Measurements from ENCODE around the gene SASH1.

Gene SASH1

GRCh38 chr6:148494226-148494625 is 151.6 kb downstream of the SASH1 start:
- TF ChIP-seq TAF1 (IDR thresholded peaks at IDR 0.05; ENCODE audit: borderline replicate concordance, low read depth, low read length): no peak
- TF ChIP-seq POLR2A (IDR thresholded peaks at IDR 0.05; ENCODE audit: low read depth, low read length): no peak
- TF ChIP-seq POLR2AphosphoS5 (IDR thresholded peaks at IDR 0.05; ENCODE audit: low read depth, low read length): no peak
- FAIRE-seq: no peak
- no peak for DNase-seq (ENCODE audit: insufficient read length)

GRCh38 chr6:148495029-148495428 is 152.4 kb downstream of the SASH1 start:
- FAIRE-seq (no peak), DNase-seq (ENCODE audit: insufficient read length) (no peak)
- no peak for TF ChIP-seq TAF1 (IDR thresholded peaks at IDR 0.05; ENCODE audit: borderline replicate concordance, low read depth, low read length)
- no peak for TF ChIP-seq POLR2AphosphoS5 (IDR thresholded peaks at IDR 0.05; ENCODE audit: low read depth, low read length)
- no peak for TF ChIP-seq POLR2A (IDR thresholded peaks at IDR 0.05; ENCODE audit: low read depth, low read length)

GRCh38 chr6:148497257-148497656 is 154.6 kb downstream of the SASH1 start:
- no peak for TF ChIP-seq POLR2AphosphoS5 (IDR thresholded peaks at IDR 0.05; ENCODE audit: low read depth, low read length)
- TF ChIP-seq TAF1 (IDR thresholded peaks at IDR 0.05; ENCODE audit: borderline replicate concordance, low read depth, low read length): no peak
- TF ChIP-seq POLR2A (IDR thresholded peaks at IDR 0.05; ENCODE audit: low read depth, low read length): no peak
- no peak for FAIRE-seq
- DNase-seq (ENCODE audit: insufficient read length): no peak

GRCh38 chr6:148497717-148498116 is 155.1 kb downstream of the SASH1 start:
- TF ChIP-seq POLR2A (IDR thresholded peaks at IDR 0.05; ENCODE audit: low read depth, low read length) (no peak), TAF1 (IDR thresholded peaks at IDR 0.05; ENCODE audit: borderline replicate concordance, low read depth, low read length) (no peak), POLR2AphosphoS5 (IDR thresholded peaks at IDR 0.05; ENCODE audit: low read depth, low read length) (no peak)
- FAIRE-seq: no peak
- DNase-seq (ENCODE audit: insufficient read length): no peak

DNA sequence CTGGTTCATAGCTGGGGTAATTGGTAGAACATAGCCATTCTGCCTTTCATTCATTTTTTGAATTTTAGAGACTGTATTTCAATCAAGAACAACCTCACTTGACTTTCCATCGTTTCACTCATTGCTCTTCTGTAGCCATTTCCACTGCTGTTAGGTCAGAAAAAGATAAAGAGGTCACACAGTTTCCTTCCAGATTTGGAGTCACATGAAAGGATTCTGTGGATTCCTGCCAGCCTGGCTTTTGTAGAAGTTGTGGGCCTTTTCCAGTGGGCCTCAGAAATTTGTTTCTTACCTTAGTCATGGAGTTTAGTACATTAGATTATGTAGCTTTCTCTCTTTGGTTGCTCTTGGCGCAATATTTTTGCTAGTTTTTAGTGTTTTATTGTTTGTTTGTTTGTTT is 157.8 kb downstream of the SASH1 start:
- no peak for FAIRE-seq
- DNase-seq (ENCODE audit: insufficient read length): no peak
- no peak for TF ChIP-seq TAF1 (IDR thresholded peaks at IDR 0.05; ENCODE audit: borderline replicate concordance, low read depth, low read length)
- no peak for TF ChIP-seq POLR2A (IDR thresholded peaks at IDR 0.05; ENCODE audit: low read depth, low read length)
- TF ChIP-seq POLR2AphosphoS5 (IDR thresholded peaks at IDR 0.05; ENCODE audit: low read depth, low read length): no peak

- no peak for FAIRE-seq
- no peak for DNase-seq (ENCODE audit: insufficient read length)
These were observed 158.5 kb downstream of the SASH1 start for GRCh38 chr6:148501178-148501590.

DNA sequence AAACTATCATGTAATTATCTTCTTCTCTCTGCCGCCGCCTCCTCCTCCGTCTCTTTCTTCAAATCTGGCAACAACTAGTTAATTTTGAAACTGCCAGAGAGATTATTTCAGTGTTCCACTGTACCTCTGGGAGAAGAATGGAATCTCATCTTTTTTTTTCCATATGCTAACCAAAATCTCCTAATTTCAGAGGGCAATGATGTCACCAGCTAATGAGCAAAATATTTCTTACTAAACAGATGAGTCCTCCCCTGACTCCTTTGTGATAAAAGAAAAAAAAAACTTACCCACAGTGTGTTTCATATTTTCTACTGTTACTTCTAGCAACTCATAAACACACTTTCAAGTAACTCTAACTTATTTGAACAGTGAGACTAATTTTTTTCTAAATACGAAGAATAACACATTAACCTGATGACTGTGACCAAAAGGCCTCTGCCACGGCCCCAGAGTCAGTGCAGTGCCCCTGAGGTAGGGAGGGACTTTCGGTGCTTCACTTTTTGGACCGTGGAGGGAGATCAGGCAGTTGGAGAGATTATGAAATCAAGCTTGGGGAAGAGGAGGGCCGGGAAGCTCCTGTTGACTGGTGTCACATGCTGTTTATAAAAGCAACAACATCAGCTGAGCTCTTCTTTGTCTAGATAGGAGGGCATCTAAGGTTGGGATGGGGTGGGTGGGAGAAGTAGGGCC is 159.6 kb downstream of the SASH1 start:
- FAIRE-seq (no peak), DNase-seq (ENCODE audit: insufficient read length) (no peak)
- no peak for TF ChIP-seq TAF1 (IDR thresholded peaks at IDR 0.05; ENCODE audit: borderline replicate concordance, low read depth, low read length)
- no peak for TF ChIP-seq POLR2AphosphoS5 (IDR thresholded peaks at IDR 0.05; ENCODE audit: low read depth, low read length)
- no peak for TF ChIP-seq POLR2A (IDR thresholded peaks at IDR 0.05; ENCODE audit: low read depth, low read length)

More at GRCh38 chr6:148501178-148501590, 158.5 kb downstream of the SASH1 start:
- TF ChIP-seq POLR2AphosphoS5 (IDR thresholded peaks at IDR 0.05; ENCODE audit: low read depth, low read length): no peak
- TF ChIP-seq TAF1 (IDR thresholded peaks at IDR 0.05; ENCODE audit: borderline replicate concordance, low read depth, low read length): no peak
- no peak for TF ChIP-seq POLR2A (IDR thresholded peaks at IDR 0.05; ENCODE audit: low read depth, low read length)

GRCh38 chr6:148502773-148503135 is 160.1 kb downstream of the SASH1 start:
- FAIRE-seq: no peak
- no peak for TF ChIP-seq TAF1 (IDR thresholded peaks at IDR 0.05; ENCODE audit: borderline replicate concordance, low read depth, low read length)
- no peak for TF ChIP-seq POLR2AphosphoS5 (IDR thresholded peaks at IDR 0.05; ENCODE audit: low read depth, low read length)
- no peak for TF ChIP-seq POLR2A (IDR thresholded peaks at IDR 0.05; ENCODE audit: low read depth, low read length)
- no peak for DNase-seq (ENCODE audit: insufficient read length)

DNA sequence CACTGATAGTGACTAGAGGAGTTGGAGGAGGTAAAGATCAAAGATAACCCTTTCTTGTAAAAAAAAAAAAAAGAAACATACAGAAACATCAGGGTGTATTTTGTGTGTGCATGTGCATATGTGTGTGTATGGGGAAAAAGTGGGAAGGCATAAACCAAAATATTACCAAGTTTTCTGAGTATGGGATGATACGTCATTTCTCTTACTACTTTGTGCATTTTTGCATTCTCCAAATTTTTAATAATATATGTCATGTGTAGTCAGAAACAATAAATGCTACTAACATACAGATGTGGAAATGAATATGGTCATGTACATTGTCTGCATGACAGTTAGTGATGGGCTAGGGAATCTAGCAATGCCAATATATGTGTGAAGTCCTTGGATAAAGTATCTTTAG is 161.1 kb downstream of the SASH1 start:
- DNase-seq (ENCODE audit: insufficient read length) (no peak), FAIRE-seq (no peak)
- no peak for TF ChIP-seq POLR2A (IDR thresholded peaks at IDR 0.05; ENCODE audit: low read depth, low read length)
- TF ChIP-seq TAF1 (IDR thresholded peaks at IDR 0.05; ENCODE audit: borderline replicate concordance, low read depth, low read length): no peak
- TF ChIP-seq POLR2AphosphoS5 (IDR thresholded peaks at IDR 0.05; ENCODE audit: low read depth, low read length): no peak

GRCh38 chr6:148507774-148508173 is 165.1 kb downstream of the SASH1 start:
- no peak for FAIRE-seq
- TF ChIP-seq TAF1 (IDR thresholded peaks at IDR 0.05; ENCODE audit: borderline replicate concordance, low read depth, low read length) (no peak), POLR2A (IDR thresholded peaks at IDR 0.05; ENCODE audit: low read depth, low read length) (no peak), POLR2AphosphoS5 (IDR thresholded peaks at IDR 0.05; ENCODE audit: low read depth, low read length) (no peak)
- DNase-seq (ENCODE audit: insufficient read length): no peak

DNA sequence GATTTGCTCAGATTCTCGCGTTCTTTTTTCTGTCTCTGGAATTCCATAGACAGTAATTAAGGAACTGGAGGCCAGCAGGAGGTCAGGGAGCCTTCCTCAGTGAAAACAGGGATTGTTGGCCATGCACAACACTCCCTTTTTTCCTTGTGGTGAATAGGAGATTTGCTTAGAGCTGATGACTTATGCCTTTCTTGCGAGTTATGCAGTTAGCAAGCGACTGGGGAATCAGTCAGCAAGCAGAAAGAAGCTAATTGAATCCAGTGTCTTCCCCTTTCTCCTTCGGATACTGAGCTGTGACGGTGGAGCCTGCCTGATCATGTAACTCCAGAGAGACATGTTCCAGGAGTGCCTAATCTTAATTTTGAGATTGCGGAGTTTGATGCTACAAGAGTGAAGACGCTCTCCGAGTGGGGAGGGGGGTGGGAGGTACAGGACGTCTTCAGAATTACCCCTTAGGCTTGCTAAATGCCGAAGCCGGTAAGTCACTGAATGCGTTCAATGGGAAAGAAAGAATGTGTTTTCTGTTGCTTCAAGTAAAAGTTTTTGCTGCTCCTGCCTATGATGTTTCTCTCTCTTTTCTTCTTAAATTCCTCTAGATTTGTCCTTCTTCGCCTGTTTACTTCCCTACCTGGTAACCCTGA is 165.9 kb downstream of the SASH1 start:
- DNase-seq (ENCODE audit: insufficient read length) (no peak), FAIRE-seq (no peak)
- TF ChIP-seq TAF1 (IDR thresholded peaks at IDR 0.05; ENCODE audit: borderline replicate concordance, low read depth, low read length): no peak
- TF ChIP-seq POLR2AphosphoS5 (IDR thresholded peaks at IDR 0.05; ENCODE audit: low read depth, low read length): no peak
- no peak for TF ChIP-seq POLR2A (IDR thresholded peaks at IDR 0.05; ENCODE audit: low read depth, low read length)
